T-cell (primary cell): ENCODE data around the gene CBX2. TPM values are rescaled to one million over a fixed set of nuclear protein-coding genes. Genes with fewer than 3 reads are reported as not detected.

Source experiments
- ATAC-seq, 4 experiments: fragments of 200-7000 bp in 3 of 4; fragments of 150-1000 bp in 1 of 4; cut with Tn5 transposase; replicated peaks in 1 of 4; 1 replicate in 3 of 4; 2 replicates in 1 of 4; pipeline ENCODE4 v1.10.0; 2021; ENCODE audit warnings: moderate library complexity in 3 of 4, mild to moderate bottlenecking in 2 of 4, moderate number of reproducible peaks in 1 of 4
- CTCF ChIA-PET, 2 donors: fragments of 300-600 bp; sonication (Branson Sonifier 250); formaldehyde crosslinking; loops; one replicate each; lab custom pipeline; 2022; ENCODE audit warnings: antibody characterized with exemption in 2 of 2; lab: Charles Lee
- POLR2A ChIA-PET, 2 donors: fragments of 300-600 bp; sonication (Branson Sonifier 250); formaldehyde crosslinking; loops; one replicate each; lab custom pipeline; 2022; ENCODE audit warnings: antibody characterized with exemption in 2 of 2; lab: Charles Lee
- DNase-seq, 35 experiments: peaks; one replicate each; pipeline versions ENCODE4 v3.0.0 to v3.0.0-alpha.2; 2013 to 2023
- H3K27ac ChIP-seq: one replicate; pipeline ENCODE4 v1.5.1; 2013; ENCODE audit warnings: low read length
- H3K27me3 ChIP-seq, 2 experiments: replicated peaks in 1 of 2; 1 replicate in 1 of 2; 2 replicates in 1 of 2; pipeline versions ENCODE4 v1.6.1 to v1.7.0; 2013; ENCODE audit warnings: low read length in 1 of 2, mixed read lengths in 1 of 2; ENCODE audit not compliant: control insufficient read depth in 2 of 2, insufficient read depth in 2 of 2; ENCODE audit errors: extremely low read depth in 1 of 2
- H3K36me3 ChIP-seq, 2 donors: 1 replicate in 1 of 2; 2 replicates in 1 of 2; pipeline versions ENCODE4 v1.6.1 to v1.7.0; 2013; ENCODE audit warnings: low read length in 1 of 2; ENCODE audit not compliant: control insufficient read depth in 2 of 2, insufficient read depth in 1 of 2; ENCODE audit errors: extremely low read depth in 1 of 2
- H3K4me1 ChIP-seq, 2 experiments: 1 replicate in 1 of 2; 2 replicates in 1 of 2; pipeline versions ENCODE4 v1.6.1 to v1.7.0; 2013; ENCODE audit warnings: low read length in 2 of 2, mixed read lengths in 1 of 2; ENCODE audit not compliant: insufficient read depth in 2 of 2, control insufficient read depth in 1 of 2; ENCODE audit errors: extremely low read depth in 1 of 2
- H3K4me3 ChIP-seq, 2 donors: 1 replicate in 1 of 2; 2 replicates in 1 of 2; pipeline versions ENCODE4 v1.5.1 to v1.7.0; 2013; ENCODE audit warnings: mild to moderate bottlenecking in 2 of 2, low read length in 1 of 2, moderate library complexity in 1 of 2; ENCODE audit not compliant: control insufficient read depth in 1 of 2; ENCODE audit errors: extremely low read depth in 1 of 2
- H3K9me3 ChIP-seq: 2 replicates; pipeline ENCODE4 v1.7.0; 2013
- H3K27ac Mint-ChIP-seq, 2 donors: one replicate each; pipeline ENCODE4 v1.8.0; 2020 to 2021; ENCODE audit warnings: mild to moderate bottlenecking in 2 of 2, mixed read lengths in 2 of 2
- H3K27me3 Mint-ChIP-seq, 2 donors: one replicate each; pipeline ENCODE4 v1.8.0; 2021 to 2022; ENCODE audit warnings: mixed read lengths in 2 of 2
- H3K36me3 Mint-ChIP-seq: one replicate; pipeline ENCODE4 v1.8.0; 2021; ENCODE audit warnings: mixed read lengths
- H3K4me1 Mint-ChIP-seq, 3 donors: one replicate each; pipeline ENCODE4 v1.8.0; 2020 to 2022; ENCODE audit warnings: mixed read lengths in 3 of 3, mild to moderate bottlenecking in 1 of 3
- H3K4me3 Mint-ChIP-seq, 3 donors: one replicate each; pipeline ENCODE4 v1.8.0; 2020 to 2022; ENCODE audit warnings: mild to moderate bottlenecking in 3 of 3, mixed read lengths in 3 of 3, moderate library complexity in 3 of 3
- H3K9me3 Mint-ChIP-seq, 3 donors: one replicate each; pipeline ENCODE4 v1.8.0; 2020 to 2022; ENCODE audit warnings: mixed read lengths in 3 of 3
- WGBS: methylation state at CpG from one replicate; pipeline ENCODE4 v1.1.5; 2013; ENCODE audit warnings: missing lambda C conversion rate; ENCODE audit not compliant: insufficient coverage; 5-methylcytosine and 5-hydroxymethylcytosine counted together
- total RNA-seq, 35 experiments: library from RNA in 6 of 35; stranded (reverse) in 6 of 35; fragments of 120-200 nt in 1 of 35; gene quantifications; one replicate each; pipeline versions ENCODE4 v1.2.1 to v1.2.4 and lab custom pipeline; 2013 to 2026

CBX2 gene
- total RNA-seq, 5 donors from 2014 or later (not counting 1 experiment from before 2014, with no cell fraction given), result 0.43 to 0.79 (median 0.70) TPM

DNA sequence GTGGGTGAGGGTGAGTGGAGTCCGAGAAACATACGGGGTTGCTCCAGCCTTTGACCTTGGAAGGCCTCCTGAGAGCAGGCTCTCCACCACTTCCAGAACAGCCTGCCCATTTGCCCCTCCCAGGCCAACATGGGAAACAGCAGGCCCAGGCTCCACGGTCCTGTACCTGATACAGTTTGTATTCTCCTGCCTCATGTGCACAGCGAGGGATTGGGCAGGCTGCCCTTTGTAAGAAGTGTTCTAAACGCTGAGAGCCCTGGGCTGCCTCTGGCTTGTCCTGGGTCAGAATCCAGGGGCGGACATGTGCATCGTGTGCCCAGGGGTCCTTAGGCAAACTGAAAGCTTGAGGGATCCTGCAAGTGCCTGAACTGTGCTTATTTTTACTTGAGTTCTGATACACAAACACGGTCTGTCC lies 3.4 kb upstream of the CBX2 start:
- Histone ChIP-seq H3K4me1 (peaks cover 7 to 17% of the 10 kb centered on the region in 2 experiments), H3K36me3 (no peaks in the 10 kb centered on the region), H3K4me3 (no peak overlapping the region), H3K9me3 (no peaks in the 10 kb centered on the region), H3K27ac (no peak overlapping the region), H3K27me3 (peaks cover 0 to 69% of the 10 kb centered on the region in 2 experiments)
- WGBS, result 89% methylated on average over 7 of the region's 8 CpGs
- Mint-ChIP-seq H3K27me3 (peaks cover 44 to 75% of the 10 kb centered on the region in 2 donors), H3K36me3 (no peaks in the 10 kb centered on the region), H3K27ac (no peak overlapping the region), H3K4me3 (no peak overlapping the region), H3K4me1 (peaks cover 15 to 20% (median 18%) of the 10 kb centered on the region in 3 donors), H3K9me3 (no peaks in the 10 kb centered on the region)
- ATAC-seq, result no peak
- POLR2A ChIA-PET, result interaction anchor here in 1 of 2 donors (0.6 to 0.7 kb wide), 2 partner anchors 18 to 35 kb away, joined by 3 read pairs; no protein-coding TSS in a partner anchor
- DNase-seq, result no peak
- CTCF ChIA-PET, result interaction anchor here in 1 of 2 donors (1.3 kb wide), 1 partner anchor 29 kb away, joined by 3 read pairs; no protein-coding TSS in a partner anchor

DNA sequence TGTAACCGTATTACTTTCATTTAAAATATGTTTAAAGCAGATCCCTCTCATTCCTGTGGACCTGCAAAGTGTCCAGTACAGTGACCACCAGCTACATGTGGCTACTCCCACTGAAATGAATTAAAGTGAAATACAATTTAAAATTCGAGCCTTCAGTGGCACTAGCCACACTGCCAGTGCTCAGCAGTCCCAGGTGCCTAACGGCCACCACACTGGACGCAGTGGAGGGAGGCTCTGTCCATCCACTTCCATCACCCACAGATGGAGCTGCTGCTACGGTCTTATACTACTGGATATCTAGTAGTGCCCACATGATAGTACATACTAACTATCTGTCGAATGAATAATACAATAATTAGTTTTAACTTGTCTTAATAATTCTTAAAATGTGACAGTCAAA lies 2.3 kb upstream of the CBX2 start:
- Mint-ChIP-seq H3K36me3 (no peaks in the 10 kb centered on the region), H3K27ac (no peak overlapping the region)
- POLR2A ChIA-PET, result interaction anchor here in 1 of 2 donors (0.6 kb wide), 1 partner anchor 53 kb away, joined by 3 read pairs; no protein-coding TSS in a partner anchor

DNA sequence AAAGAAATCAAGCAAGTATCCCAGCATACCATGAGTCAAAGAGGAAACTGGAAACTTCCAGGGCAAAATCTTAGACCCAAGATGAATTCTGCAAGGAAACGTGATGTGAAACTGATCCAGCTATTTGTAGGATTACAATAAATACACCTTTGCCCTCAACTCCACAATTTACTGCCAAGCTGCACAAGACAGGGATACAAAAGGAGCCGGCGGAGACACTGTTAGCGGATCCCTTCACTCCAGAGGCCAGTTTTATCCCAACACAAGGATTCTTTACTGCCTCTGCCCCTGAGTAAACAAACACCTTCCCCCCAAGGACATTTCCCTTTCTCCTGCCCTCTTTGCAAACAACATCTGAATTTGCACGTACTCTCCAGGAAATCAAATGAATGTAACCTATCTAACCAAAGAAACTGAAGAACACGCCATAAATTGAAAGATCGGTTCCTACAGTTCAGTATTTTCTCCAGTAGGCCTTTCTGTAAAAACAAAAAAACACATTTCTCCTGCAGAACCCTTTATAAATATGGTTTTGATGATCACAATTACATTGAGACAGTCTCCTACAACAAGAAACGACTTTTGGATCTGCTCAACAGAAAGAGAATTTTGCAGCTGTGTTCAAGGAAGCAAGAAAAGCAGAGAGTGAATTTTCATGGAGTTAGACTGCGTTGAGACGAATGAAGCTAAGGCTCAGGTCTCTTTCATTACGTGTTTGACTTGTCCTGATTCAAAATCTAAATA lies 1.4 kb upstream of the CBX2 start:
- Mint-ChIP-seq H3K9me3 (no peaks in the 10 kb centered on the region), H3K36me3 (no peaks in the 10 kb centered on the region), H3K4me3 (peak overlapping the region; percentile 55 to 63 (median 61)), H3K4me1 (peaks cover 21 to 25% (median 23%) of the 10 kb centered on the region in 3 donors), H3K27me3 (peaks cover 44 to 84% of the 10 kb centered on the region in 2 donors), H3K27ac (no peak overlapping the region)
- ATAC-seq (no peak), DNase-seq (no peak)
- WGBS, result 74% methylated on average over 7 of the region's 11 CpGs
- H3K9me3 ChIP-seq, result no peaks in the 10 kb centered on the region
- H3K27ac ChIP-seq, result no peak overlapping the region
- peaks cover 22 to 26% of the 10 kb centered on the region in 2 experiments for H3K4me1 ChIP-seq
- H3K36me3 ChIP-seq, result no peaks in the 10 kb centered on the region
- ChIA-PET CTCF (interaction anchor here in 1 of 2 donors (0.7 kb wide), 1 partner anchor 20 kb away, joined by 3 read pairs; no protein-coding TSS in a partner anchor), POLR2A (no interaction called here)
- H3K4me3 ChIP-seq, result no peak overlapping the region
- H3K27me3 ChIP-seq, result peaks cover 0 to 74% of the 10 kb centered on the region in 2 experiments

More for the DNA sequence above, 2.3 kb upstream of the CBX2 start:
- DNase-seq, result no peak
- Histone ChIP-seq H3K9me3 (no peaks in the 10 kb centered on the region), H3K36me3 (no peaks in the 10 kb centered on the region), H3K4me3 (no peak overlapping the region), H3K27ac (no peak overlapping the region), H3K27me3 (peaks cover 0 to 72% of the 10 kb centered on the region in 2 experiments), H3K4me1 (peaks cover 17 to 18% of the 10 kb centered on the region in 2 experiments)
- Mint-ChIP-seq H3K4me3 (no peak overlapping the region), H3K9me3 (no peaks in the 10 kb centered on the region), H3K27me3 (peaks cover 44 to 77% of the 10 kb centered on the region in 2 donors), H3K4me1 (peaks cover 16 to 20% (median 18%) of the 10 kb centered on the region in 3 donors)
- 83% methylated on average over 3 of the region's 6 CpGs for WGBS
- CTCF ChIA-PET, result no interaction called here
- ATAC-seq, result no peak

DNA sequence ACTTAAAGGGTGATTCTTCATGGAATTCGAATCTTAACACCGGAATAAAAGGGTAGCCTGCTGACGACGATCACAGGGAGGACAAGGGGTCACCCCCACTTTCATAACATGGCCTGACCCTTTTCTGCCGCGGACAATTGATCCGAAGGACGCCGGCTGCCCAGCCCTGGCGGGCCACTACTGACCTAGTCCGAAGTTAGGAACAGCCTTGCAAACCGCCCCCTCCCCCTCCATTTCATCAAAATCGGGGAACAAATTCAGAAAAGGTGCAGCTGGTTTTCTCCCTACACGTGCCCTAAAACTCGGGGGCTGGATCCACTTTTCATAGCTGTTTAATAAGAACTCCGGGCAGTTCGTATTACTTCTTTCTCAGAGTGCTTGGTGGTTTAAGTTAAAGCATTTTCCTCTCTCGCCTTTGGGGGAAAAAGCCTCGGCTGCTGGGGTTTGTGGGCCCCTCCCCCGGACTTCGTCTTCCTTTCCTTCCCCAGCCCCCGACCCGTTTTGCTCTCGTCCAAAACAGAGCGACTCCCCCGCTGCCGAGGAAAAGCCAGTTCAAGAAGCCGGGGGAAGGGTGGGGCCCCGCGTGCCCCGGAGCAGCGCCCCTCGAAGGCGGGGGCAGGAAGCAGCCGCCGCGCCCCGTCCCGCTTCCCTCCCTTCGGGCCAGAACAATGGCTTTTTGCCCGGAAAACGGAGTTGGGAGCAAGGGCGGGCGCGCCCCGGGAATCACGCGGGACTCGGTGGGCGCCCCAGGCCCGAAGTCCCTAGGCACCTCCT lies 641 bp upstream of the CBX2 start:
- H3K4me3 ChIP-seq, result peak overlapping the region; percentile 25 to 26
- no peak overlapping the region for H3K27ac ChIP-seq
- WGBS, result 13% methylated on average over 32 of the region's 51 CpGs
- H3K36me3 ChIP-seq, result no peaks in the 10 kb centered on the region
- no peaks in the 10 kb centered on the region for H3K36me3 Mint-ChIP-seq
- H3K4me1 ChIP-seq, result peaks cover 28 to 30% of the 10 kb centered on the region in 2 experiments
- peaks cover 23 to 33% (median 26%) of the 10 kb centered on the region in 3 donors for H3K4me1 Mint-ChIP-seq
- H3K9me3 ChIP-seq, result no peaks in the 10 kb centered on the region
- DNase-seq (peak in 5 of 35 experiments; percentile 26 to 55 (median 30)), ATAC-seq (peak; percentile 25 to 44 (median 37))
- H3K27ac Mint-ChIP-seq, result no peak overlapping the region
- H3K27me3 ChIP-seq, result peaks cover 0 to 74% of the 10 kb centered on the region in 2 experiments
- H3K4me3 Mint-ChIP-seq, result peak overlapping the region; percentile 55 to 63 (median 61)
- ChIA-PET POLR2A (no interaction called here), CTCF (interaction anchor here in 1 of 2 donors (0.7 kb wide), 1 partner anchor 19 kb away, joined by 3 read pairs; no protein-coding TSS in a partner anchor)
- no peaks in the 10 kb centered on the region for H3K9me3 Mint-ChIP-seq
- H3K27me3 Mint-ChIP-seq, result peaks cover 50 to 84% of the 10 kb centered on the region in 2 donors

DNA sequence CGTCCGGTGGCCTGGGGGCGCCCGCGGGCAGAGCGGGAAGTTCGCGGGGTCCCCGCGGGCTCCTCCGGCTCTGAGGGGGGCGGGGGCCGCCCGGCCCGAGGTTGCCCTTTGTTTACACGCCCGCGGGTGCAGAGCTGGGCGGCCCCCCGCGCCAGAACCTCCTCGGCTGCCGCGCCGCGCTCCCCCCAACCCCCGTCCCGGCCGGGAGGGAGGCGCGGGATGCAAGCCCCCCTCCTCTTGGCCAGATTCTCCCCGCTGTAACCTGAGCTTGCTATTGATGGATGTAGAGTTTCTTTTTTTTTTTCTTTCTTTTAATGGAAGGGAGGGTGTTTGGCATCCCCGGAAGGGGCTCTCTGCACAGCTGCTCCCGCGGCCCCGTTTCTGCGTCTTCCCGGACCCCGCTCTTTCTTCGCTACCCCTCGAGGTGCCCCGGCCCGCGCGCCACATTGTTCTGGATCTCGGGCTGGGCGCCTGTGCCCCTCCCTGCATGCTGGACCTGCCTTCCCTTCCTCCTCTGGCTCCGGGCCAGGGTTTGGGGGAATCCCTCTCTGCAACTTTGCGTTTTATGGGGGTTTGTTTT lies 646 bp downstream of the CBX2 start:
- POLR2A ChIA-PET, result interaction anchor here in 1 of 2 donors (0.6 kb wide), 1 partner anchor 20 kb away, joined by 4 read pairs; no protein-coding TSS in a partner anchor
- Mint-ChIP-seq H3K36me3 (no peaks in the 10 kb centered on the region), H3K27ac (no peak overlapping the region), H3K9me3 (no peaks in the 10 kb centered on the region), H3K27me3 (peaks cover 46 to 83% of the 10 kb centered on the region in 2 donors), H3K4me1 (peaks cover 23 to 33% (median 26%) of the 10 kb centered on the region in 3 donors), H3K4me3 (peak overlapping the region; percentile 74 to 90 (median 80))
- Histone ChIP-seq H3K4me3 (peak overlapping the region; percentile 24 to 57), H3K4me1 (peaks cover 28 to 30% of the 10 kb centered on the region in 2 experiments), H3K27me3 (peaks cover 0 to 78% of the 10 kb centered on the region in 2 experiments), H3K9me3 (no peaks in the 10 kb centered on the region), H3K36me3 (no peaks in the 10 kb centered on the region), H3K27ac (no peak overlapping the region)
- ATAC-seq, result peak; percentile 2 to 17 (median 6)
- CTCF ChIA-PET, result no interaction called here
- WGBS, result 2% methylated on average over 26 of the region's 49 CpGs
- DNase-seq, result peak in 1 of 35 experiments; percentile 41
